SK-N-MC (cell line): ENCODE results near the gene ADGRA1.

Source experiments
- DNase-seq: peaks from one replicate; pipeline ENCODE4 v3.0.0-alpha.2; 2011; ENCODE audit warnings: low read depth, low spot score
- H3K27ac ChIP-seq: fragments of 200-600 bp; sonication (generic); 2 replicates; pipeline ENCODE4 v1.5.1; 2016; ENCODE audit warnings: mixed run types
- H3K36me3 ChIP-seq: fragments of 200-600 bp; sonication (generic); 2 replicates; pipeline ENCODE4 v1.6.1; 2017; ENCODE audit warnings: antibody characterized with exemption, low read length, mixed read lengths; ENCODE audit not compliant: insufficient read depth
- H3K4me3 ChIP-seq: fragments of 200-600 bp; sonication (generic); 2 replicates; pipeline ENCODE4 v1.5.1; 2016
- H3K9ac ChIP-seq: fragments of 200-600 bp; sonication (generic); 2 replicates; pipeline ENCODE4 v1.8.0; 2017; ENCODE audit warnings: mixed run types, mixed read lengths; ENCODE audit not compliant: insufficient read length
- H3K9me3 ChIP-seq: fragments of 200-600 bp; sonication (generic); 2 replicates; pipeline ENCODE4 v1.6.1; 2017; ENCODE audit warnings: low read depth, mild to moderate bottlenecking, antibody characterized with exemption, low read length, moderate library complexity, mixed read lengths
- EZH2 ChIP-seq: fragments of 200-600 bp; sonication (generic); IDR thresholded peaks from one replicate; pipeline ENCODE4 v1.6.1; 2017; ENCODE audit warnings: antibody characterized with exemption
- FOXP2 ChIP-seq: optimal IDR thresholded peaks from 2 replicates; pipeline ENCODE3; 2011; ENCODE audit warnings: mild to moderate bottlenecking, moderate library complexity; ENCODE audit not compliant: insufficient read depth; ENCODE audit errors: extremely low read length, control extremely low read depth
- POLR2AphosphoS5 ChIP-seq: IDR thresholded peaks from 2 replicates; pipeline ENCODE4 v1.6.1; 2012; ENCODE audit warnings: mild to moderate bottlenecking, low read depth, low read length, borderline replicate concordance

Gene ADGRA1

GRCh38 chr10:133087679-133088178 lies at the start of gene ADGRA1:
Gene ADGRA1, plus strand, starts transcription at chr10:133087924. Its CDS starts 986 bp downstream, at chr10:133088910.
- DNase-seq, result no peak
- Histone ChIP-seq H3K36me3 (no peaks in the 10 kb centered on the region), H3K27ac (no peak within 1 kb of the TSS), H3K9me3 (no peaks in the 10 kb centered on the region), H3K9ac (peak within 1 kb of the TSS; percentile 20), H3K4me3 (peak within 1 kb of the TSS; percentile 75)
- TF ChIP-seq POLR2AphosphoS5, result no peak
- TF ChIP-seq EZH2, result no peak
- TF ChIP-seq FOXP2, result no peak

GRCh38 chr10:133038036-133038823 lies 49.5 kb upstream of the ADGRA1 start:
- no peak overlapping the region for H3K4me3 ChIP-seq
- DNase-seq, result no peak
- no peaks in the 10 kb centered on the region for H3K9me3 ChIP-seq
- H3K36me3 ChIP-seq, result no peaks in the 10 kb centered on the region
- no peak for TF ChIP-seq FOXP2
- no peak for TF ChIP-seq POLR2AphosphoS5
- TF ChIP-seq EZH2, result no peak
- H3K27ac ChIP-seq, result no peak overlapping the region
- H3K9ac ChIP-seq, result no peak overlapping the region

- no peak overlapping the region for H3K9ac ChIP-seq
- no peak for DNase-seq
- TF ChIP-seq EZH2 (no peak), POLR2AphosphoS5 (no peak), FOXP2 (no peak)
- H3K27ac ChIP-seq, result no peak overlapping the region
- no peaks in the 10 kb centered on the region for H3K36me3 ChIP-seq
- H3K4me3 ChIP-seq, result no peak overlapping the region
- H3K9me3 ChIP-seq, result no peaks in the 10 kb centered on the region
Measured at GRCh38 chr10:133039107-133039802, 48.5 kb upstream of the ADGRA1 start.

- Histone ChIP-seq H3K9me3 (no peaks in the 10 kb centered on the region), H3K36me3 (no peaks in the 10 kb centered on the region), H3K27ac (no peak overlapping the region), H3K4me3 (no peak overlapping the region), H3K9ac (no peak overlapping the region)
- TF ChIP-seq POLR2AphosphoS5, result no peak
- TF ChIP-seq EZH2, result no peak
- no peak for TF ChIP-seq FOXP2
- no peak for DNase-seq
Measured at GRCh38 chr10:133039803-133040165, 47.9 kb upstream of the ADGRA1 start.

GRCh38 chr10:133040198-133040597 lies 47.5 kb upstream of the ADGRA1 start:
- Histone ChIP-seq H3K9me3 (no peaks in the 10 kb centered on the region), H3K9ac (no peak overlapping the region), H3K36me3 (no peaks in the 10 kb centered on the region), H3K27ac (no peak overlapping the region), H3K4me3 (no peak overlapping the region)
- no peak for TF ChIP-seq EZH2
- TF ChIP-seq POLR2AphosphoS5, result no peak
- TF ChIP-seq FOXP2, result no peak
- no peak for DNase-seq

- Histone ChIP-seq H3K27ac (no peak overlapping the region), H3K36me3 (no peaks in the 10 kb centered on the region)
Measured at GRCh38 chr10:133041101-133041500, 46.6 kb upstream of the ADGRA1 start.

GRCh38 chr10:133042061-133042460 lies 45.7 kb upstream of the ADGRA1 start:
- TF ChIP-seq FOXP2 (no peak), EZH2 (no peak), POLR2AphosphoS5 (no peak)
- no peaks in the 10 kb centered on the region for H3K9me3 ChIP-seq
- no peak overlapping the region for H3K27ac ChIP-seq

More at GRCh38 chr10:133041101-133041500, 46.6 kb upstream of the ADGRA1 start:
- Histone ChIP-seq H3K9me3 (no peaks in the 10 kb centered on the region), H3K9ac (no peak overlapping the region), H3K4me3 (no peak overlapping the region)
- no peak for TF ChIP-seq EZH2
- no peak for TF ChIP-seq FOXP2
- TF ChIP-seq POLR2AphosphoS5, result no peak
- DNase-seq, result no peak

GRCh38 chr10:133042816-133043215 lies 44.9 kb upstream of the ADGRA1 start:
- no peaks in the 10 kb centered on the region for H3K36me3 ChIP-seq
- DNase-seq, result no peak
- H3K9me3 ChIP-seq, result no peaks in the 10 kb centered on the region
- no peak overlapping the region for H3K9ac ChIP-seq
- TF ChIP-seq FOXP2 (no peak), POLR2AphosphoS5 (no peak)
- no peak overlapping the region for H3K4me3 ChIP-seq
- H3K27ac ChIP-seq, result no peak overlapping the region

More at GRCh38 chr10:133042061-133042460, 45.7 kb upstream of the ADGRA1 start:
- Histone ChIP-seq H3K4me3 (no peak overlapping the region), H3K9ac (no peak overlapping the region), H3K36me3 (no peaks in the 10 kb centered on the region)
- no peak for DNase-seq
